ENCODE results near the gene KCNG2.

The KCNG2 gene

DNA sequence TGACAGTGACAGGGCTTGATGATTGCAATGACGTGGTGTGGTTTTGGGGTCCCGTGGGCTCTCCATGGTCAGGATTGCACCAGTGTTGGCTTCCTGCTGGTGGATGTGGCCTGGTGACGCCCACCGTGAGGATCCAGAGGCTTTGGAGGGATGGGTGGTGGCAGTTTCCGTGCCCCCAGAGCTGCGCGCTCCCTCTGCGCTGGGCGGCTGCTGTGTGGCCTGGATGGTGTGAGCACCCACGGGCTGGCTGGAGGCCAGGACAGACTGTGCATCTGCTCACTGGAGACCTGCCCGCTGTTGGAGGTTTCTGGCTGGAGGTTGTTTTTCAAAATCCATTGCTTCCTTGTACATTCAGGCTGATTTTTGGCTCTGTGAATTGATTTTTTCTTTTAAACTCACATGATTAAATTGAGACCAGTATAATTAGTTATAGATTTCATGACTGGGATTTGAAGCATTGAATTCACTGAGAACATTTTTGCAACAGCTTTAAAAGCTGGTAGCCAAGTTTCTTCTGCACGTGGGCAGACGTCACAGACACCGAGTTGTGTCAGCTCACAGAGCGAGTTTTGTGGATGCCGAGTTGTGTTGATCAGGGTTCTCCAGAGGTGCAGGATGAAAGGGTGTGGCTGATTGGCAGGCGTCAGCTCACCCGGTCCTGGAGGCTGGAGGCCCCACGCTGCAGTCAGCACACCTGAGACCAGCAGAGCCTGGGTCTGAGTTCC lies 72.7 kb downstream of the KCNG2 start:
- POLR2A ChIA-PET = no interaction called here
- TF ChIP-seq ZNF354C (tag by site-specific recombination; IDR thresholded peaks at IDR 0.05; ENCODE audit: borderline replicate concordance, low read depth) = no peak
- no peak for TF ChIP-seq ZNF157 (tag by site-specific recombination; IDR thresholded peaks at IDR 0.05)
- TF ChIP-seq BCL11B (tag by site-specific recombination; IDR thresholded peaks at IDR 0.05; ENCODE audit: low read depth) = no peak
- Histone ChIP-seq H3K36me3 (ENCODE audit: control insufficient read depth in 2 of 2, insufficient read depth in 1 of 2, low read length in 2 of 2) (no peaks in the 10 kb centered on the region), H3K27ac (ENCODE audit: extremely low read depth, low read depth, low read length) (no peak overlapping the region), H3K9me3 (ENCODE audit: control insufficient read depth, insufficient read depth, low read depth, low read length) (no peaks in the 10 kb centered on the region), H3K4me3 (ENCODE audit: low read depth, low read length) (no peak overlapping the region), H3K4me1 (ENCODE audit: control insufficient read depth, insufficient read depth, low read length) (no peaks in the 10 kb centered on the region)
- CTCF ChIA-PET = interaction anchor here (0.7 kb wide), 1 partner anchor 107 kb away, joined by 4 read pairs; no protein-coding TSS in a partner anchor

DNA sequence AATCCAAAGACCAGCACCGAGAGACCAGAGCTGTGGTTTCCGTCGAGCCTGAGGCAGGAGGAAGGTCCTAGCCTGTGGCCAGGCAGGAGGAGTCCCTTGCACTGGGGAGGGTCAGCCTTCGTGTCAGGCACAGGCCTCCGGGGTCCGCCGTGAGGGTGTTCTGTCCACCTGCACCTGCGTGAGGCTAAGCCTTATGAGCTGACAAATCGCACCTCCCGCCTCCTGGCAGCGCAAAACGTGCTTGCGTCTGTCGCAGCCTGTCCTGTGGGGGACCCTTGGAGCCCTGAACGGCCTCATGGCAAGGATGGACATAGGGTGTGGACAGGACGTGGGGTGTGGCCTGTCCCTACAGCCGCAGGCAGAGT lies 73.3 kb downstream of the KCNG2 start:
- POLR2A ChIA-PET = no interaction called here
- Histone ChIP-seq H3K4me3 (ENCODE audit: low read depth, low read length) (no peak overlapping the region), H3K4me1 (ENCODE audit: control insufficient read depth, insufficient read depth, low read length) (no peaks in the 10 kb centered on the region), H3K27ac (ENCODE audit: extremely low read depth, low read depth, low read length) (no peak overlapping the region), H3K9me3 (ENCODE audit: control insufficient read depth, insufficient read depth, low read depth, low read length) (no peaks in the 10 kb centered on the region), H3K36me3 (ENCODE audit: control insufficient read depth in 2 of 2, insufficient read depth in 1 of 2, low read length in 2 of 2) (no peaks in the 10 kb centered on the region)
- CTCF ChIA-PET = interaction anchor here (0.7 kb wide), 1 partner anchor 108 kb away, joined by 4 read pairs; no protein-coding TSS in a partner anchor
- TF ChIP-seq KLF16 (tag by site-specific recombination; IDR thresholded peaks at IDR 0.05) (no peak), PRDM1 (tag by site-specific recombination; IDR thresholded peaks at IDR 0.05) (no peak), SCRT1 (tag by site-specific recombination; IDR thresholded peaks at IDR 0.05; ENCODE audit: borderline replicate concordance) (no peak), ZNF677 (tag by site-specific recombination; IDR thresholded peaks at IDR 0.05) (no peak), ZNF302 (tag by site-specific recombination; IDR thresholded peaks at IDR 0.05; ENCODE audit: low read depth) (no peak), ZNF138 (tag by site-specific recombination; IDR thresholded peaks at IDR 0.05; ENCODE audit: borderline replicate concordance) (no peak), ZNF629 (tag by site-specific recombination; IDR thresholded peaks at IDR 0.05) (no peak), ZNF416 (tag by site-specific recombination; IDR thresholded peaks at IDR 0.05) (no peak), ZNF560 (tag by site-specific recombination; IDR thresholded peaks at IDR 0.05; ENCODE audit: borderline replicate concordance) (no peak), ZIC2 (tag by site-specific recombination; IDR thresholded peaks at IDR 0.05) (no peak), ZNF664 (tag by site-specific recombination; IDR thresholded peaks at IDR 0.05) (no peak), ZNF274 (IDR thresholded peaks at IDR 0.05; ENCODE audit: low read length) (no peak), ZNF274 (tag by site-specific recombination; IDR thresholded peaks at IDR 0.05; ENCODE audit: borderline replicate concordance) (no peak), ZNF311 (tag by site-specific recombination; IDR thresholded peaks at IDR 0.05; ENCODE audit: borderline replicate concordance) (no peak), ZNF585B (tag by site-specific recombination; IDR thresholded peaks at IDR 0.05) (no peak), ZNF114 (tag by site-specific recombination; IDR thresholded peaks at IDR 0.05) (no peak), ZNF473 (tag by site-specific recombination; IDR thresholded peaks at IDR 0.05) (no peak), ZNF354C (tag by site-specific recombination; IDR thresholded peaks at IDR 0.05; ENCODE audit: borderline replicate concordance, low read depth) (no peak), ZNF266 (tag by site-specific recombination; IDR thresholded peaks at IDR 0.05; ENCODE audit: low read depth) (no peak), KLF7 (tag by site-specific recombination; IDR thresholded peaks at IDR 0.05; ENCODE audit: borderline replicate concordance) (no peak)

DNA sequence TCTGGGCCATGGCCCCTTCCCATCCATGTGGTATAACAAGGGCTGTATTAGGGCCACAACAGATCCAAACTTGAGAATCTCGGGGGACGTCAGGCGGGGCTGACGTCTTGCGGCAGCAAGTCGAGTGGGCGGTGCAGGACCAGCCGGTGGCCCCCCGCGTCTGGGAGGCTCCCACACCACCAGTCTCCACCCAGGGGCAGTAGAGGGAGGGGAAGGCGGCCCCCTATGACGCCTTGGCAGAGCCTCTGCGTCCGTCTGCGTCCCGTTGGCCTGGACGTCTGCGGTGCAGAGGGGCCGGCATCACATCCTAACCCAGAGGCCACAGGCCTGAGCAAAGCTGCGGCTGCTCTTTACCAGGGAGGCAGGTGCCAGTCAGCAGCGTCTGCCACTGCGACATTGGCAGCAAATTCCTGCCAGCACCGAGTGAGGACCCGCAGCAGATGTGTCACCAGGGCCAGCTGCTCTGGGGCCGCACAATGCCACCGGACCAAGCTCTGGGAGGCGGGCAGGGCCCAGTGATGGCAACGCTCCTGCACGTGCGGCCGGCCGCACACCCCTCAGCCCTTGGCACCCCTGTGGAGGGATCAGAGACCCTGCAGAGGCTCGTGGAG lies 73.8 kb downstream of the KCNG2 start:
- H3K4me1 ChIP-seq (ENCODE audit: control insufficient read depth, insufficient read depth, low read length) = no peaks in the 10 kb centered on the region
- no peak overlapping the region for H3K27ac ChIP-seq (ENCODE audit: extremely low read depth, low read depth, low read length)
- ChIA-PET CTCF (no interaction called here), POLR2A (no interaction called here)
- TF ChIP-seq, protein P1, sequence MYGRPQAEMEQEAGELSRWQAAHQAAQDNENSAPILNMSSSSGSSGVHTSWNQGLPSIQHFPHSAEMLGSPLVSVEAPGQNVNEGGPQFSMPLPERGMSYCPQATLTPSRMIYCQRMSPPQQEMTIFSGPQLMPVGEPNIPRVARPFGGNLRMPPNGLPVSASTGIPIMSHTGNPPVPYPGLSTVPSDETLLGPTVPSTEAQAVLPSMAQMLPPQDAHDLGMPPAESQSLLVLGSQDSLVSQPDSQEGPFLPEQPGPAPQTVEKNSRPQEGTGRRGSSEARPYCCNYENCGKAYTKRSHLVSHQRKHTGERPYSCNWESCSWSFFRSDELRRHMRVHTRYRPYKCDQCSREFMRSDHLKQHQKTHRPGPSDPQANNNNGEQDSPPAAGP (tag by site-specific recombination; IDR thresholded peaks at IDR 0.05) = no peak
- H3K36me3 ChIP-seq (ENCODE audit: control insufficient read depth in 2 of 2, insufficient read depth in 1 of 2, low read length in 2 of 2) = no peaks in the 10 kb centered on the region
- no peak overlapping the region for H3K4me3 ChIP-seq (ENCODE audit: low read depth, low read length)
- no peaks in the 10 kb centered on the region for H3K9me3 ChIP-seq (ENCODE audit: control insufficient read depth, insufficient read depth, low read depth, low read length)
